Activated T-helper 1 cell treated with anti-CD3 and anti-CD28 coated beads, Interleukin-12 subunit alpha, Interleukin-12 subunit beta, Interleukin-2, Interleukin-4 antibody, amounts not matched to agents 30 ng/mL and 10 ng/mL and 1 ng/mL, durations not matched to agents 14 hours and 24 hours and 36 hours (primary cell): Measurements from ENCODE around the gene KCNT2. TPM values are rescaled to one million over a fixed set of nuclear protein-coding genes. Genes with fewer than 3 reads are reported as not detected.

ENCODE experiments used
- DNase-seq: peaks from one replicate; pipeline ENCODE4 v3.0.0; 2021; ENCODE audit warnings: low spot score
- H3K27ac Mint-ChIP-seq: one replicate; pipeline ENCODE4 v1.8.0; 2021; ENCODE audit warnings: mild to moderate bottlenecking, mixed read lengths
- H3K27me3 Mint-ChIP-seq: one replicate; pipeline ENCODE4 v1.8.0; 2022; ENCODE audit warnings: mild to moderate bottlenecking, moderate library complexity, mixed read lengths; ENCODE audit not compliant: insufficient read depth
- H3K36me3 Mint-ChIP-seq: one replicate; pipeline ENCODE4 v1.8.0; 2021; ENCODE audit warnings: low read depth, mixed read lengths
- H3K4me1 Mint-ChIP-seq: one replicate; pipeline ENCODE4 v1.8.0; 2021; ENCODE audit warnings: low read depth, mixed read lengths
- H3K4me3 Mint-ChIP-seq: one replicate; pipeline ENCODE4 v1.8.0; 2021; ENCODE audit warnings: mild to moderate bottlenecking, moderate library complexity, mixed read lengths
- H3K9me3 Mint-ChIP-seq: one replicate; pipeline ENCODE4 v1.8.0; 2021; ENCODE audit warnings: mixed read lengths
- intact Hi-C: fragments of 100-400 bp; cut with micrococcal nuclease; formaldehyde crosslinking; loops from one replicate; pipeline ENCODE4 v1.15.1; 2024
- total RNA-seq: library from RNA; stranded (reverse); gene quantifications from 2 replicates; pipeline ENCODE4 v1.2.3, GENCODE V29; 2022

Gene KCNT2
- total RNA-seq, 1 donor from 2014 or later, result not detected

GRCh38 chr1:196623079-196623478 is 14.8 kb upstream of the KCNT2 start:
- no peak for DNase-seq
- Mint-ChIP-seq H3K9me3 (no peaks in the 10 kb centered on the region), H3K4me1 (no peaks in the 10 kb centered on the region), H3K36me3 (no peaks in the 10 kb centered on the region), H3K27me3 (no peaks in the 10 kb centered on the region), H3K27ac (no peak overlapping the region), H3K4me3 (no peak overlapping the region)
- intact Hi-C loops, result no loop called here

- Mint-ChIP-seq H3K4me1 (no peaks in the 10 kb centered on the region), H3K27ac (no peak overlapping the region), H3K9me3 (no peaks in the 10 kb centered on the region), H3K36me3 (no peaks in the 10 kb centered on the region), H3K27me3 (no peaks in the 10 kb centered on the region), H3K4me3 (no peak overlapping the region)
- intact Hi-C loops, result no loop called here
- DNase-seq, result no peak
These were observed 11.5 kb upstream of the KCNT2 start for GRCh38 chr1:196619721-196620120.

- Mint-ChIP-seq H3K27ac (no peak overlapping the region), H3K4me1 (peaks cover 6% of the 10 kb centered on the region), H3K27me3 (peaks cover 42% of the 10 kb centered on the region)
These were observed 3.6 kb upstream of the KCNT2 start for GRCh38 chr1:196611873-196612272.

GRCh38 chr1:196609370-196609737 is 1.1 kb upstream of the KCNT2 start:
- H3K4me3 Mint-ChIP-seq, result no peak overlapping the region
- H3K9me3 Mint-ChIP-seq, result no peaks in the 10 kb centered on the region
- peaks cover 48% of the 10 kb centered on the region for H3K27me3 Mint-ChIP-seq

More at GRCh38 chr1:196611873-196612272, 3.6 kb upstream of the KCNT2 start:
- H3K9me3 Mint-ChIP-seq, result no peaks in the 10 kb centered on the region
- no peak overlapping the region for H3K4me3 Mint-ChIP-seq
- intact Hi-C loops, result no loop called here
- no peak for DNase-seq
- H3K36me3 Mint-ChIP-seq, result no peaks in the 10 kb centered on the region

GRCh38 chr1:196607981-196608380 is 259 bp downstream of the KCNT2 start:
- intact Hi-C loops, result no loop called here
- DNase-seq, result no peak
- peaks cover 46% of the 10 kb centered on the region for H3K27me3 Mint-ChIP-seq

More at GRCh38 chr1:196609370-196609737, 1.1 kb upstream of the KCNT2 start:
- DNase-seq, result no peak
- intact Hi-C loops, result no loop called here
- Mint-ChIP-seq H3K27ac (no peak overlapping the region), H3K4me1 (peaks cover 6% of the 10 kb centered on the region), H3K36me3 (no peaks in the 10 kb centered on the region)

GRCh38 chr1:196603651-196604050 is 4.6 kb downstream of the KCNT2 start:
- no peak for DNase-seq
- Mint-ChIP-seq H3K36me3 (no peaks in the 10 kb centered on the region), H3K27ac (no peak overlapping the region), H3K27me3 (peaks cover 21% of the 10 kb centered on the region), H3K9me3 (no peaks in the 10 kb centered on the region), H3K4me1 (peaks cover 6% of the 10 kb centered on the region), H3K4me3 (no peak overlapping the region)
- intact Hi-C loops, result no loop called here

More at GRCh38 chr1:196607981-196608380, 259 bp downstream of the KCNT2 start:
- Mint-ChIP-seq H3K4me1 (peaks cover 6% of the 10 kb centered on the region), H3K36me3 (no peaks in the 10 kb centered on the region), H3K4me3 (no peak overlapping the region), H3K9me3 (no peaks in the 10 kb centered on the region), H3K27ac (no peak overlapping the region)

GRCh38 chr1:196598942-196599748 is 9.1 kb downstream of the KCNT2 start:
- Mint-ChIP-seq H3K36me3 (no peaks in the 10 kb centered on the region), H3K27ac (no peak overlapping the region), H3K9me3 (no peaks in the 10 kb centered on the region), H3K4me1 (no peaks in the 10 kb centered on the region), H3K4me3 (no peak overlapping the region), H3K27me3 (no peaks in the 10 kb centered on the region)
- intact Hi-C loops, result no loop called here
- DNase-seq, result no peak

GRCh38 chr1:196594700-196595099 is 13.5 kb downstream of the KCNT2 start:
- Mint-ChIP-seq H3K27me3 (no peaks in the 10 kb centered on the region), H3K36me3 (no peaks in the 10 kb centered on the region), H3K4me3 (no peak overlapping the region), H3K4me1 (no peaks in the 10 kb centered on the region), H3K9me3 (no peaks in the 10 kb centered on the region), H3K27ac (no peak overlapping the region)
- no peak for DNase-seq
- intact Hi-C loops, result no loop called here

- H3K36me3 Mint-ChIP-seq, result no peaks in the 10 kb centered on the region
- no peaks in the 10 kb centered on the region for H3K4me1 Mint-ChIP-seq
- no peaks in the 10 kb centered on the region for H3K9me3 Mint-ChIP-seq
- no peak overlapping the region for H3K4me3 Mint-ChIP-seq
- intact Hi-C loops, result no loop called here
- no peaks in the 10 kb centered on the region for H3K27me3 Mint-ChIP-seq
- DNase-seq, result no peak
- H3K27ac Mint-ChIP-seq, result no peak overlapping the region
These were observed 14.3 kb downstream of the KCNT2 start for GRCh38 chr1:196593955-196594354.

GRCh38 chr1:196590959-196591358 is 17.3 kb downstream of the KCNT2 start:
- no peaks in the 10 kb centered on the region for H3K9me3 Mint-ChIP-seq

GRCh38 chr1:196590012-196590708 is 18.1 kb downstream of the KCNT2 start:
- intact Hi-C loops, result no loop called here
- Mint-ChIP-seq H3K27ac (no peak overlapping the region), H3K27me3 (no peaks in the 10 kb centered on the region), H3K4me1 (no peaks in the 10 kb centered on the region), H3K4me3 (no peak overlapping the region), H3K36me3 (no peaks in the 10 kb centered on the region), H3K9me3 (no peaks in the 10 kb centered on the region)
- no peak for DNase-seq

More at GRCh38 chr1:196590959-196591358, 17.3 kb downstream of the KCNT2 start:
- DNase-seq, result no peak
- intact Hi-C loops, result no loop called here
- H3K27me3 Mint-ChIP-seq, result no peaks in the 10 kb centered on the region
- no peak overlapping the region for H3K4me3 Mint-ChIP-seq
- no peaks in the 10 kb centered on the region for H3K4me1 Mint-ChIP-seq
- no peak overlapping the region for H3K27ac Mint-ChIP-seq
- H3K36me3 Mint-ChIP-seq, result no peaks in the 10 kb centered on the region

- Mint-ChIP-seq H3K36me3 (no peaks in the 10 kb centered on the region), H3K9me3 (no peaks in the 10 kb centered on the region), H3K4me1 (no peaks in the 10 kb centered on the region), H3K27ac (no peak overlapping the region), H3K4me3 (no peak overlapping the region), H3K27me3 (peaks cover 1% of the 10 kb centered on the region)
- intact Hi-C loops, result no loop called here
- DNase-seq, result no peak
These were observed 23.5 kb downstream of the KCNT2 start for GRCh38 chr1:196584696-196585095.

GRCh38 chr1:196577386-196577785 is 30.9 kb downstream of the KCNT2 start:
- Mint-ChIP-seq H3K9me3 (no peaks in the 10 kb centered on the region), H3K4me3 (no peak overlapping the region), H3K4me1 (no peaks in the 10 kb centered on the region), H3K27me3 (no peaks in the 10 kb centered on the region), H3K36me3 (no peaks in the 10 kb centered on the region), H3K27ac (no peak overlapping the region)
- intact Hi-C loops, result no loop called here
- DNase-seq, result no peak
